ENCODE data around the gene CRIM1. TPM values are rescaled to one million over a fixed set of nuclear protein-coding genes. Genes with fewer than 3 reads are reported as not detected.

The CRIM1 gene
- total RNA-seq, 1 donor from 2014 or later = 7.1 TPM

GRCh38 chr2:36597532-36598377, 242.2 kb downstream of the CRIM1 start, which contains the start of gene FEZ2:
TSS of gene FEZ2 (minus strand) at chr2:36598168. CDS start at chr2:36598142, 26 bp downstream.
- ATAC-seq = peak; percentile 97
- peak; percentile 76 for DNase-seq (ENCODE audit: low spot score)

Other genes starting within 250 kb of the CRIM1 start
- gene FEZ2, start 242.4 kb downstream of the CRIM1 start, total RNA-seq = 12.5 TPM